Sigmoid colon (tissue), 7 donors: ENCODE data around the gene MGA. TPM values are rescaled to one million over a fixed set of nuclear protein-coding genes. Genes with fewer than 3 reads are reported as not detected.

ENCODE experiments used
- DNase-seq: peaks from one replicate; pipeline ENCODE4 v3.0.0-alpha.2; 2019
- H3K27ac ChIP-seq, 4 donors: fragments of 200-600 bp; sonication (generic); one replicate each; pipeline ENCODE4 v1.5.1; 2016 to 2019; ENCODE audit warnings: mild to moderate bottlenecking in 1 of 4
- H3K27me3 ChIP-seq, 3 donors: fragments of 200-600 bp; sonication (generic); one replicate each; pipeline ENCODE4 v1.5.1; 2019; ENCODE audit warnings: mild to moderate bottlenecking in 1 of 3
- H3K36me3 ChIP-seq, 4 donors: fragments of 200-600 bp; sonication (generic); one replicate each; pipeline ENCODE4 v1.5.1; 2016 to 2019
- H3K4me1 ChIP-seq, 4 donors: fragments of 200-600 bp; sonication (generic); one replicate each; pipeline ENCODE4 v1.5.1; 2017 to 2019
- H3K4me3 ChIP-seq, 4 donors: fragments of 200-600 bp; sonication (generic); one replicate each; pipeline ENCODE4 v1.5.1; 2017 to 2019; ENCODE audit warnings: mild to moderate bottlenecking in 2 of 4, moderate library complexity in 1 of 4
- H3K9me3 ChIP-seq, 4 donors: fragments of 200-600 bp in 3 of 4; sonication (generic) in 3 of 4; one replicate each; pipeline versions ENCODE4 v1.5.1 to v1.6.1; 2013 to 2019
- EP300 ChIP-seq, 4 donors: sonication (generic); formaldehyde crosslinking; IDR thresholded peaks; one replicate each; pipeline ENCODE4 v1.6.1; 2017; ENCODE audit warnings: antibody characterized with exemption in 4 of 4
- POLR2A ChIP-seq, 2 donors: fragments of 450-650 bp; IDR thresholded peaks; one replicate each; pipeline ENCODE4 v1.6.1; 2016; ENCODE audit warnings: antibody characterized with exemption in 2 of 2, mild to moderate bottlenecking in 2 of 2, moderate library complexity in 2 of 2
- POLR2AphosphoS5 ChIP-seq, 4 donors: sonication (generic); formaldehyde crosslinking; IDR thresholded peaks; one replicate each; pipeline ENCODE4 v1.6.1; 2017; ENCODE audit warnings: antibody characterized with exemption in 4 of 4
- WGBS, 2 donors: extraction: QIAGEN DNeasy Blood & Tissue Kit; methylation state at CpG; one replicate each; pipeline ENCODE4 v1.1.7; 2013; 5-methylcytosine and 5-hydroxymethylcytosine counted together
- intact Hi-C: fragments of 100-400 bp; cut with DNase I; formaldehyde crosslinking; loops from one replicate; pipeline ENCODE4 v1.15.1; 2023
- polyA plus RNA-seq, 3 donors: library from polyadenylated mRNA; stranded (reverse); fragments of 200-250 nt; gene quantifications; one replicate each; pipeline ENCODE4 v1.2.3, GENCODE V29; 2013
- total RNA-seq, 4 donors: library from RNA; depleted of rRNA; stranded (reverse); fragments of >200 nt; gene quantifications; one replicate each; pipeline ENCODE4 v1.1.0, GENCODE V29; 2016
- TF ChIP-seq, protein P1 (sequence below), 4 experiments: fragments of 450-650 bp in 3 of 4; fragments of 200-600 bp in 1 of 4; IDR thresholded peaks; one replicate each; pipeline ENCODE4 v1.5.1; 2016 to 2019; ENCODE audit warnings: antibody characterized with exemption in 4 of 4, mild to moderate bottlenecking in 3 of 4, moderate library complexity in 2 of 4
- donor health status: healthy with polysubstance abuse.
- donor health status: Bipolar disorder and iron deficiency.
- donor health status: healthy.

MGA gene
- total and polyA plus RNA-seq, 7 donors = 1.4 to 64.8 (median 36.0) TPM

DNA sequence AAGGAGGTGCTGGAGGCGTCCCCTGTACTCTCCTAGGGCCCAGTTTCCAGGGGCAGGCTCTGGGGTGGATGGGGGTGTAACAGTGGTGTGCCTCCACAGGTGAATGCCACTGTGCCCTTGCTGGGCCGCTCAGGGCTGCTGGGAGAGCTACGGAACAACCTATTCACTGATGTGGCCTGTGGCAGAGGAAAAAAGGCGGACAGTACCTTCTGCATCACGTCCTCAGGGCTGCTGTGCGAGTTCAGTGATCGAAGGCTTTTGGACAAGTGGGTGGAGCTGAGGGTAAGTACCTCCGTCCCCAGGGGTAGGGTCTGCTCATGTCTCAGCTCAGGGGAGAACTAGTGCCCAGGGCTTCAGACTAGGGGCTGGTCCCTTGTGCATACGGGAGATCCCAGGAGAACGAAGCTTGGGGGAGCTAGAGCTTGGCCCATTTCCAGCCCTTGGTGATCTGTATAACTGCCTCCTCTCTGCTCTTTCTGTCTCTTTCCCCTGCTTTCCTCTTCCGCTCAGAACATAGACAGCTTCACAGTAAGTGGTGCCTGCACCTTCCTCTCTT is 152.7 kb downstream of the MGA start:
- H3K36me3 ChIP-seq = peaks cover 17 to 60% (median 37%) of the 10 kb centered on the region in 4 donors
- 94 to 95% methylated on average over 11 of the region's 11 CpGs for WGBS, 2 donors
- no peak for TF ChIP-seq EP300 (IDR thresholded peaks at IDR 0.05)
- no peak for DNase-seq
- no peak overlapping the region for H3K27ac ChIP-seq
- no peak overlapping the region for H3K4me3 ChIP-seq
- H3K27me3 ChIP-seq = no peaks in the 10 kb centered on the region
- H3K9me3 ChIP-seq = no peaks in the 10 kb centered on the region
- intact Hi-C loops = no loop called here
- H3K4me1 ChIP-seq = peaks cover 0 to 6% (median 5%) of the 10 kb centered on the region in 4 donors

DNA sequence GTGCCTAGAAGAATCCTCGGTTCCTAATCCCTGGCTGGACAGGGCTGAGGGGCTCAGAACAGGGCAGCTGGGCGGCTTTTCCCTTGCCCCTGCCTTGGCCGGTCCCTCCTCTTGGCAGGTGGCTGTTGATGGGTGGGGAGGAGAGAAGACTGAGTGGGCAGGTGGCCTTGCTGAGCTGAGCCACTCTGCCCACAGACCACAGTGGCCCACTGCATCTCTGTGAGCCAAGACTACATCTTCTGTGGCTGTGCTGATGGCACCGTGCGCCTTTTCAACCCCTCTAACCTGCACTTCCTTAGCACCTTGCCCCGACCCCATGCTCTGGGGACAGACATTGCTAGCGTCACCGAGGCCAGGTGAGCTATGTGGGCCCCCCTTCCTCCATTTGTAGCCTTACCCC is 153.2 kb downstream of the MGA start:
- Histone ChIP-seq H3K4me1 (peaks cover 0 to 6% (median 5%) of the 10 kb centered on the region in 4 donors), H3K4me3 (no peak overlapping the region), H3K9me3 (no peaks in the 10 kb centered on the region), H3K27me3 (no peaks in the 10 kb centered on the region), H3K36me3 (peaks cover 23 to 66% (median 41%) of the 10 kb centered on the region in 4 donors), H3K27ac (no peak overlapping the region)
- 95 to 96% methylated on average over 8 of the region's 8 CpGs for WGBS, 2 donors
- TF ChIP-seq, protein P1, sequence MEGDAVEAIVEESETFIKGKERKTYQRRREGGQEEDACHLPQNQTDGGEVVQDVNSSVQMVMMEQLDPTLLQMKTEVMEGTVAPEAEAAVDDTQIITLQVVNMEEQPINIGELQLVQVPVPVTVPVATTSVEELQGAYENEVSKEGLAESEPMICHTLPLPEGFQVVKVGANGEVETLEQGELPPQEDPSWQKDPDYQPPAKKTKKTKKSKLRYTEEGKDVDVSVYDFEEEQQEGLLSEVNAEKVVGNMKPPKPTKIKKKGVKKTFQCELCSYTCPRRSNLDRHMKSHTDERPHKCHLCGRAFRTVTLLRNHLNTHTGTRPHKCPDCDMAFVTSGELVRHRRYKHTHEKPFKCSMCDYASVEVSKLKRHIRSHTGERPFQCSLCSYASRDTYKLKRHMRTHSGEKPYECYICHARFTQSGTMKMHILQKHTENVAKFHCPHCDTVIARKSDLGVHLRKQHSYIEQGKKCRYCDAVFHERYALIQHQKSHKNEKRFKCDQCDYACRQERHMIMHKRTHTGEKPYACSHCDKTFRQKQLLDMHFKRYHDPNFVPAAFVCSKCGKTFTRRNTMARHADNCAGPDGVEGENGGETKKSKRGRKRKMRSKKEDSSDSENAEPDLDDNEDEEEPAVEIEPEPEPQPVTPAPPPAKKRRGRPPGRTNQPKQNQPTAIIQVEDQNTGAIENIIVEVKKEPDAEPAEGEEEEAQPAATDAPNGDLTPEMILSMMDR (IDR thresholded peaks at IDR 0.05) = no peak
- TF ChIP-seq POLR2AphosphoS5 (IDR thresholded peaks at IDR 0.05) = no peak
- TF ChIP-seq POLR2A (IDR thresholded peaks at IDR 0.05) = no peak
- TF ChIP-seq EP300 (IDR thresholded peaks at IDR 0.05) = no peak
- no peak for DNase-seq
- intact Hi-C loops = no loop called here

GRCh38 chr15:41814534-41814933 is 154.3 kb downstream of the MGA start:
- peaks cover 0 to 6% (median 2%) of the 10 kb centered on the region in 4 donors for H3K4me1 ChIP-seq
- no peaks in the 10 kb centered on the region for H3K27me3 ChIP-seq
- no peak for DNase-seq
- TF ChIP-seq POLR2A (IDR thresholded peaks at IDR 0.05) (no peak), POLR2AphosphoS5 (IDR thresholded peaks at IDR 0.05) (no peak), EP300 (IDR thresholded peaks at IDR 0.05) (no peak)
- TF ChIP-seq, protein P1 (IDR thresholded peaks at IDR 0.05) = no peak
- H3K4me3 ChIP-seq = no peak overlapping the region
- H3K9me3 ChIP-seq = no peaks in the 10 kb centered on the region
- H3K27ac ChIP-seq = no peak overlapping the region
- H3K36me3 ChIP-seq = peaks cover 27 to 77% (median 52%) of the 10 kb centered on the region in 4 donors
- intact Hi-C loops = no loop called here
- 86 to 90% methylated on average over 5 of the region's 5 CpGs for WGBS, 2 donors

DNA sequence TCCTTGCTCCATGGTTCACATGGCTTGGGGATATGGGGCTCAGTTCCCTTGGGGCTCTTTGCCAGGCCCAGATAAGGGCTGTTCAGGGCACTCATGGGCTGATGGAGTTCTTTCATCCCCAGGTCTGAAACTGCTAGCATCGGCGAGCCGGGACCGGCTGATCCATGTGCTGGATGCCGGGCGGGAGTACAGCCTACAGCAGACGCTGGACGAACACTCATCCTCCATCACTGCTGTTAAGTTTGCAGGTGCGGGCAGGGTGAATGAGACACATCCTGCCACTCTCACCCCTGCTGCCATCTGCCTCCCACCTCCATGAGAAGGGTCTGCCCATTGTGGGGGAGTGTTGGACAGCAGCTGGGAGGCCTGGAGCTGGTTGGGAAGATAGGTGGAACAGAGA is 156.6 kb downstream of the MGA start:
- 96 to 98% methylated on average over 9 of the region's 9 CpGs for WGBS, 2 donors
- intact Hi-C loops = no loop called here
- Histone ChIP-seq H3K4me3 (no peak overlapping the region), H3K9me3 (no peaks in the 10 kb centered on the region), H3K36me3 (peaks cover 35 to 99% (median 66%) of the 10 kb centered on the region in 4 donors), H3K4me1 (no peaks in the 10 kb centered on the region), H3K27me3 (no peaks in the 10 kb centered on the region), H3K27ac (no peak overlapping the region)
- TF ChIP-seq EP300 (IDR thresholded peaks at IDR 0.05) (no peak), POLR2A (IDR thresholded peaks at IDR 0.05) (no peak), POLR2AphosphoS5 (IDR thresholded peaks at IDR 0.05) (no peak)
- TF ChIP-seq, protein P1 (IDR thresholded peaks at IDR 0.05) = no peak
- DNase-seq = no peak

DNA sequence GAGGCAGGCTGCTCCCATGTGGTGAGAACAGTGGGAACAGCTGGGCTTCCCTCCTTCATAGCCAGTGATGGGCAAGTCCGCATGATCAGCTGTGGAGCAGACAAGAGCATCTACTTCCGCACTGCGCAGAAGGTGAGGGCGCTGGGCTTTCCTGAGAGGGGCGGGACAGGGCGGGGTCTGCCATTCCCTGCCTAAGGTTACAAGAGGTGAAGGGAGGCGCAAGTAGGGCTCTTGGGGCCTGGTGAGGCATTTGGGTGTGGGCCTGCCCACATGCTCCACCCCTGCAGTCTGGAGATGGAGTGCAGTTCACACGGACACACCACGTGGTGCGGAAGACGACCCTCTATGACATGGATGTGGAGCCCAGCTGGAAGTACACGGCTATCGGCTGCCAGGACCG is 157.1 kb downstream of the MGA start:
- WGBS, 2 donors = 91 to 94% methylated on average over 14 of the region's 14 CpGs
- H3K4me1 ChIP-seq = no peaks in the 10 kb centered on the region
- H3K36me3 ChIP-seq = peaks cover 41 to 99% (median 67%) of the 10 kb centered on the region in 4 donors
- TF ChIP-seq POLR2A (IDR thresholded peaks at IDR 0.05) (no peak), POLR2AphosphoS5 (IDR thresholded peaks at IDR 0.05) (no peak), EP300 (IDR thresholded peaks at IDR 0.05) (no peak)
- TF ChIP-seq, protein P1 (IDR thresholded peaks at IDR 0.05) = no peak
- intact Hi-C loops = no loop called here
- H3K4me3 ChIP-seq = no peak overlapping the region
- no peaks in the 10 kb centered on the region for H3K9me3 ChIP-seq
- H3K27ac ChIP-seq = no peak overlapping the region
- DNase-seq = no peak
- H3K27me3 ChIP-seq = no peaks in the 10 kb centered on the region
